Neural cell (in vitro differentiated cells): Measurements from ENCODE around the gene NBR1.

Experiments
- EP300 ChIP-seq: fragments of 450-650 bp; conservative IDR thresholded peaks from 2 replicates; pipeline ENCODE4 v1.6.1; 2014; ENCODE audit warnings: antibody characterized with exemption, mild to moderate bottlenecking, moderate library complexity; ENCODE audit not compliant: poor library complexity, severe bottlenecking
- EZH2 ChIP-seq: fragments of 200-600, 300-800 bp; shearing (Covaris generic), sonication (generic); IDR thresholded peaks from 2 replicates; pipeline ENCODE4 v1.6.1; 2014; ENCODE audit warnings: antibody characterized with exemption, low read length, borderline replicate concordance, mild to moderate bottlenecking; ENCODE audit not compliant: insufficient read depth, poor library complexity, severe bottlenecking
- MXI1 ChIP-seq: fragments of 450-650 bp; conservative IDR thresholded peaks from 2 replicates; pipeline ENCODE4 v1.6.1; 2014; ENCODE audit warnings: antibody characterized with exemption, mild to moderate bottlenecking; ENCODE audit not compliant: poor library complexity, severe bottlenecking
- POLR2AphosphoS5 ChIP-seq: IDR thresholded peaks from 2 replicates; pipeline ENCODE4 v1.6.1; 2012
- RAD21 ChIP-seq: fragments of 450-650 bp; conservative IDR thresholded peaks from 2 replicates; pipeline ENCODE4 v1.6.1; 2014; ENCODE audit warnings: antibody characterized with exemption, mild to moderate bottlenecking, moderate library complexity
- SMC3 ChIP-seq: fragments of 450-650 bp; conservative IDR thresholded peaks from 2 replicates; pipeline ENCODE4 v1.6.1; 2014; ENCODE audit warnings: antibody characterized with exemption, mild to moderate bottlenecking, moderate library complexity; ENCODE audit not compliant: poor library complexity
- TAF1 ChIP-seq: IDR thresholded peaks from 2 replicates; pipeline ENCODE4 v1.6.1; 2012; ENCODE audit warnings: low read depth
- TF ChIP-seq, protein P1 (sequence below): fragments of 450-650 bp; IDR thresholded peaks from 2 replicates; pipeline ENCODE4 v1.5.1; 2014; ENCODE audit warnings: antibody characterized with exemption, mild to moderate bottlenecking, moderate library complexity; ENCODE audit not compliant: poor library complexity, severe bottlenecking
- TF ChIP-seq, protein P2 (sequence below): IDR thresholded peaks from 2 replicates; pipeline ENCODE4 v1.6.1; 2012; ENCODE audit warnings: borderline replicate concordance

DNA sequence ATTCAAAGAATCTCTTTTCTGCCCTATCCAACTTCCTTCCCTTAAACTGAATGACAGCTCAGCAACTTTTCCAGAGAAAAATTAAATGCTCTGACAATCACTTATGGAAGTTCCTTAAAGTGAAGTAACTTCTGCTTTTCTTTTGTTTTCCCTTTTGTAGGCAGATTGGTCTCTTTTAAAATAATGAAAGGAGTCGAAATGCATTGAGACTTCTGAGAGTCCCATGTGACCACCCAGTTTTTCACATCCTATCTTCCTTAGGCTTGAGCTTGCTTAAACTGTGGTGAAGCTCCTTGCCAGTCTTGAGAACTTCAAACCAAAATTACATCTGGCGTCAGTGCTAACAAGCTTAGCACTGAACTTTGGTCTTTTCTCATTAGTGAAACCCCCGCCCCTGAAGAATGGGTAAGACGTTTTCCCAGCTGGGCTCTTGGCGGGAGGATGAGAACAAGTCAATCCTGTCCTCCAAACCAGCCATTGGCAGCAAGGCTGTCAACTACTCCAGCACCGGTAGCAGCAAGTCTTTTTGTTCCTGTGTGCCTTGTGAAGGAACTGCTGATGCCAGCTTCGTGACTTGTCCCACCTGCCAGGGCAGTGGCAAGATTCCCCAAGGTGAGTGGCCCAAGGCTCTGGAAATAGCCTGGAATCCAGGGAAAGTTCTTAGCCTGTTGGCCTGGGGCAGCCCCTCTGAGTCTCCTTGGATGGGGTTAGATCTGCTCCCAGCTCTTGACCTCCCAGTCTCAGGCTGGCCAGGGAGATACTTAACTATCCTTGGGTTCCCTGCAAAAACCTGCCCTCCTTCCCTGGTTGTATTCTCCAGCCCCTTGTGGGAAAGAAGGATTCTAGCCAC lies 41.9 kb downstream of the NBR1 start:
- TF ChIP-seq, protein P1, sequence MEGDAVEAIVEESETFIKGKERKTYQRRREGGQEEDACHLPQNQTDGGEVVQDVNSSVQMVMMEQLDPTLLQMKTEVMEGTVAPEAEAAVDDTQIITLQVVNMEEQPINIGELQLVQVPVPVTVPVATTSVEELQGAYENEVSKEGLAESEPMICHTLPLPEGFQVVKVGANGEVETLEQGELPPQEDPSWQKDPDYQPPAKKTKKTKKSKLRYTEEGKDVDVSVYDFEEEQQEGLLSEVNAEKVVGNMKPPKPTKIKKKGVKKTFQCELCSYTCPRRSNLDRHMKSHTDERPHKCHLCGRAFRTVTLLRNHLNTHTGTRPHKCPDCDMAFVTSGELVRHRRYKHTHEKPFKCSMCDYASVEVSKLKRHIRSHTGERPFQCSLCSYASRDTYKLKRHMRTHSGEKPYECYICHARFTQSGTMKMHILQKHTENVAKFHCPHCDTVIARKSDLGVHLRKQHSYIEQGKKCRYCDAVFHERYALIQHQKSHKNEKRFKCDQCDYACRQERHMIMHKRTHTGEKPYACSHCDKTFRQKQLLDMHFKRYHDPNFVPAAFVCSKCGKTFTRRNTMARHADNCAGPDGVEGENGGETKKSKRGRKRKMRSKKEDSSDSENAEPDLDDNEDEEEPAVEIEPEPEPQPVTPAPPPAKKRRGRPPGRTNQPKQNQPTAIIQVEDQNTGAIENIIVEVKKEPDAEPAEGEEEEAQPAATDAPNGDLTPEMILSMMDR, result no peak
- TF ChIP-seq EZH2 (no peak), EP300 (no peak), SMC3 (no peak), POLR2AphosphoS5 (no peak), MXI1 (no peak), RAD21 (no peak), TAF1 (no peak)
- TF ChIP-seq, protein P2, sequence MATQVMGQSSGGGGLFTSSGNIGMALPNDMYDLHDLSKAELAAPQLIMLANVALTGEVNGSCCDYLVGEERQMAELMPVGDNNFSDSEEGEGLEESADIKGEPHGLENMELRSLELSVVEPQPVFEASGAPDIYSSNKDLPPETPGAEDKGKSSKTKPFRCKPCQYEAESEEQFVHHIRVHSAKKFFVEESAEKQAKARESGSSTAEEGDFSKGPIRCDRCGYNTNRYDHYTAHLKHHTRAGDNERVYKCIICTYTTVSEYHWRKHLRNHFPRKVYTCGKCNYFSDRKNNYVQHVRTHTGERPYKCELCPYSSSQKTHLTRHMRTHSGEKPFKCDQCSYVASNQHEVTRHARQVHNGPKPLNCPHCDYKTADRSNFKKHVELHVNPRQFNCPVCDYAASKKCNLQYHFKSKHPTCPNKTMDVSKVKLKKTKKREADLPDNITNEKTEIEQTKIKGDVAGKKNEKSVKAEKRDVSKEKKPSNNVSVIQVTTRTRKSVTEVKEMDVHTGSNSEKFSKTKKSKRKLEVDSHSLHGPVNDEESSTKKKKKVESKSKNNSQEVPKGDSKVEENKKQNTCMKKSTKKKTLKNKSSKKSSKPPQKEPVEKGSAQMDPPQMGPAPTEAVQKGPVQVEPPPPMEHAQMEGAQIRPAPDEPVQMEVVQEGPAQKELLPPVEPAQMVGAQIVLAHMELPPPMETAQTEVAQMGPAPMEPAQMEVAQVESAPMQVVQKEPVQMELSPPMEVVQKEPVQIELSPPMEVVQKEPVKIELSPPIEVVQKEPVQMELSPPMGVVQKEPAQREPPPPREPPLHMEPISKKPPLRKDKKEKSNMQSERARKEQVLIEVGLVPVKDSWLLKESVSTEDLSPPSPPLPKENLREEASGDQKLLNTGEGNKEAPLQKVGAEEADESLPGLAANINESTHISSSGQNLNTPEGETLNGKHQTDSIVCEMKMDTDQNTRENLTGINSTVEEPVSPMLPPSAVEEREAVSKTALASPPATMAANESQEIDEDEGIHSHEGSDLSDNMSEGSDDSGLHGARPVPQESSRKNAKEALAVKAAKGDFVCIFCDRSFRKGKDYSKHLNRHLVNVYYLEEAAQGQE, result no peak
